ENCODE measurements around the gene CAB39L.

GRCh38 chr13:49311816-49312215 is 132.0 kb downstream of the CAB39L start:
- TF ChIP-seq CTCF (conservative IDR thresholded peaks at IDR 0.05; ENCODE audit: low read depth in 2 of 2) (no peak), POLR2AphosphoS5 (IDR thresholded peaks at IDR 0.05; ENCODE audit: low read depth) (no peak)

All from GM23338 (cell line).